ENCODE data around the gene ASPHD2. TPM values are rescaled to one million over a fixed set of nuclear protein-coding genes. Genes with fewer than 3 reads are reported as not detected.

Gene ASPHD2
- total RNA-seq, 1 donor from 2014 or later: 4.2 TPM

DNA sequence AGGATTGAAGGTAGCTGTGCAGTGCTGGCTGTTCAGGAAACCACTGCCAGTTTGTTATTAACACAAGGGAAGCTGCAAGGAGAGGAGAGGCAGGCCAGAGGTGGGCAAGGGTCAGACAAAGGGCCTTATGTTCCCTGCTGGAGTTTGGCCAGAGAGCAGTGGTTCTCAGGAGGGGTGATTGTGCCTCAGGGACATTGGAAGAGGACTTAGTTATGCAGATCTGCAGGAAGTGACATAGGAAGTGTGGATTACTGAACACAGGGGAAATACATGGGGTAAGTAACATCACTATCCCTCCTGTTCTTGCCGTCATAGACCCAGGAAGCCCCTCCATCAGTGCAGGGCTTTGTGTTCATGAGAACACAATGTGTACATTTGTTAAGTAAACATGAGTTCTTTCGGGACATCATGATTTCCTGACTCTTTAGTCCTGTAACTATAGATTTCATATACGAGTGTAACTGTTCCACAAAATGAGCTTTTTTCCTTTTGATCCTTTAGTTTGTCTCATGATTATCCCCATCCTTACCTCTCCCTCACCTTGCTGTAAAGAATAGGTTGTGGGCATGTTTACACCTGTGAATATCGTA lies 60.5 kb downstream of the ASPHD2 start:
- H3K4me3 Mint-ChIP-seq (ENCODE audit: low read depth): no peak overlapping the region
- TF ChIP-seq, protein P1, sequence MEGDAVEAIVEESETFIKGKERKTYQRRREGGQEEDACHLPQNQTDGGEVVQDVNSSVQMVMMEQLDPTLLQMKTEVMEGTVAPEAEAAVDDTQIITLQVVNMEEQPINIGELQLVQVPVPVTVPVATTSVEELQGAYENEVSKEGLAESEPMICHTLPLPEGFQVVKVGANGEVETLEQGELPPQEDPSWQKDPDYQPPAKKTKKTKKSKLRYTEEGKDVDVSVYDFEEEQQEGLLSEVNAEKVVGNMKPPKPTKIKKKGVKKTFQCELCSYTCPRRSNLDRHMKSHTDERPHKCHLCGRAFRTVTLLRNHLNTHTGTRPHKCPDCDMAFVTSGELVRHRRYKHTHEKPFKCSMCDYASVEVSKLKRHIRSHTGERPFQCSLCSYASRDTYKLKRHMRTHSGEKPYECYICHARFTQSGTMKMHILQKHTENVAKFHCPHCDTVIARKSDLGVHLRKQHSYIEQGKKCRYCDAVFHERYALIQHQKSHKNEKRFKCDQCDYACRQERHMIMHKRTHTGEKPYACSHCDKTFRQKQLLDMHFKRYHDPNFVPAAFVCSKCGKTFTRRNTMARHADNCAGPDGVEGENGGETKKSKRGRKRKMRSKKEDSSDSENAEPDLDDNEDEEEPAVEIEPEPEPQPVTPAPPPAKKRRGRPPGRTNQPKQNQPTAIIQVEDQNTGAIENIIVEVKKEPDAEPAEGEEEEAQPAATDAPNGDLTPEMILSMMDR (IDR thresholded peaks at IDR 0.05; ENCODE audit: unreplicated experiment): no peak
- H3K27me3 Mint-ChIP-seq: no peaks in the 10 kb centered on the region
- H3K9me3 Mint-ChIP-seq (ENCODE audit: low read depth): no peaks in the 10 kb centered on the region
- H3K27ac Mint-ChIP-seq: peak overlapping the region; percentile 78
- DNase-seq (ENCODE audit: low spot score, unreplicated experiment): no peak
- H3K4me1 Mint-ChIP-seq (ENCODE audit: low read depth): peaks cover 4% of the 10 kb centered on the region
- peaks cover 11% of the 10 kb centered on the region for H3K36me3 Mint-ChIP-seq (ENCODE audit: insufficient read depth)

DNA sequence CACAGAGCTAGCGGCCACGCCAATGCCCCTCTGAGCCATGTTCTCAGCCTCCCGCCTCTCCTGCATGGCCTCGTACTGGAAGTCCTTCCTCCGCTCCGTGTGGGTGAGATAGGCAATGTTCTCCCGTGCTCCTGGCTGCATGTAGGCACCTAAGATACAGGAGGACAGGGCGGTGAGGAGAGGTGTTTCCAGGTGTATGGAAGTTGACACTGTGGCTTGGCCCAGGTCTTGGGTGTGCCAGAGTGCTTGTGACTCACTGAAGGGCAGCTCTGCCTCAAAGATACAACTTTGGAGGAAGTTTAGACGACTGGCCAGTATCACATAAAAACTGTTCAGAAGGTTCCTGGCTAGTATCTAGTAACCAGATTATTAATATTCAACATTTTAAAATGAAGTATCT lies 63.2 kb downstream of the ASPHD2 start:
- Mint-ChIP-seq H3K27me3 (no peaks in the 10 kb centered on the region), H3K4me1 (ENCODE audit: low read depth) (peaks cover 4% of the 10 kb centered on the region), H3K4me3 (ENCODE audit: low read depth) (no peak overlapping the region), H3K9me3 (ENCODE audit: low read depth) (no peaks in the 10 kb centered on the region), H3K36me3 (ENCODE audit: insufficient read depth) (peaks cover 15% of the 10 kb centered on the region), H3K27ac (no peak overlapping the region)
- TF ChIP-seq, protein P1 (IDR thresholded peaks at IDR 0.05; ENCODE audit: unreplicated experiment): no peak
- no peak for DNase-seq (ENCODE audit: low spot score, unreplicated experiment)

DNA sequence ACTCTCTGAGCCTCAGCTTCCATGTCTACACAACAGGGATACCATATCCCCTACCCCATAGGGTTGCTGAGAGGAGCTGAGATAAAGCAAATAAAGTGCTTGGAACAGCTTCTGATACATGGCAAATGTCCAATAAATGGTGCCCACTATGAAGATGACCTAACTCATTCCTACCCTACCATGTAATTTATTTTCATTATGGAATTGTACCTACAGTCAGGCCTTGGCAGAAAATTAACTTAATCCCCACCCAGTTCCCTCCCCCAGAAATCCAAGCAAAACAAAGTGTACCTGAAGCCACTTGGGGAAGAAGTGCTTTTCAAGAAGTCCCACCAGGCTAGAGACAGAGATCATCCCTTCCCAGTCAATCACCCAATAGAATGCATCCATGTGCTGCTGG lies 65.4 kb downstream of the ASPHD2 start:
- no peak overlapping the region for H3K4me3 Mint-ChIP-seq (ENCODE audit: low read depth)
- H3K9me3 Mint-ChIP-seq (ENCODE audit: low read depth): no peaks in the 10 kb centered on the region
- no peaks in the 10 kb centered on the region for H3K27me3 Mint-ChIP-seq
- peaks cover 15% of the 10 kb centered on the region for H3K36me3 Mint-ChIP-seq (ENCODE audit: insufficient read depth)
- no peaks in the 10 kb centered on the region for H3K4me1 Mint-ChIP-seq (ENCODE audit: low read depth)
- TF ChIP-seq, protein P1 (IDR thresholded peaks at IDR 0.05; ENCODE audit: unreplicated experiment): no peak
- no peak for DNase-seq (ENCODE audit: low spot score, unreplicated experiment)
- H3K27ac Mint-ChIP-seq: no peak overlapping the region

Other genes starting within 250 kb of the ASPHD2 start
- gene HPS4, start 54.5 kb downstream of the ASPHD2 start, total RNA-seq: 42.7 and 43.2 TPM in 2 replicates
- 23.2 and 25.4 TPM in 2 replicates for gene SRRD, start 54.6 kb downstream of the ASPHD2 start, total RNA-seq
- 36.4 and 38.7 TPM in 2 replicates for gene TFIP11, start 83.2 kb downstream of the ASPHD2 start, total RNA-seq
- gene TPST2, start 160.9 kb downstream of the ASPHD2 start, total RNA-seq: 16.6 and 19.1 TPM in 2 replicates
- not detected in 2 replicates for gene CRYBB1, start 188.8 kb downstream of the ASPHD2 start, total RNA-seq
- gene CRYBA4, start 192.7 kb downstream of the ASPHD2 start, total RNA-seq: not detected in 2 replicates
- gene MIAT, start 228.3 kb downstream of the ASPHD2 start, total RNA-seq: 1.3 and 1.4 TPM in 2 replicates